Stomach (tissue), 9 donors: ENCODE data around the gene FCER1G. TPM values are rescaled to one million over a fixed set of nuclear protein-coding genes. Genes with fewer than 3 reads are reported as not detected.

Experiments used
- DNase-seq, 2 donors: peaks; one replicate each; pipeline versions ENCODE4 v3.0.0 to v3.0.0-alpha.2; 2013 to 2019
- H3K27ac ChIP-seq, 5 donors: fragments of 200-600 bp in 4 of 5; sonication (generic) in 4 of 5; one replicate each; pipeline ENCODE4 v1.5.1; 2013 to 2019; ENCODE audit warnings: mild to moderate bottlenecking in 1 of 5, moderate library complexity in 1 of 5
- H3K27me3 ChIP-seq, 3 donors: fragments of 200-600 bp; sonication (generic); one replicate each; pipeline ENCODE4 v1.5.1; 2017 to 2019; ENCODE audit warnings: mixed run types in 1 of 3
- H3K36me3 ChIP-seq, 4 donors: fragments of 200-600 bp; sonication (generic); 1 replicate in 3 of 4; 2 replicates in 1 of 4; pipeline ENCODE4 v1.5.1; 2016 to 2019
- H3K4me1 ChIP-seq, 4 donors: fragments of 200-600 bp; sonication (generic); one replicate each; pipeline ENCODE4 v1.5.1; 2016 to 2019
- H3K4me3 ChIP-seq, 4 donors: fragments of 200-600 bp; sonication (generic) in 3 of 4; one replicate each; pipeline ENCODE4 v1.5.1; 2016 to 2019; ENCODE audit warnings: mild to moderate bottlenecking in 1 of 4
- H3K9me3 ChIP-seq, 4 donors: fragments of 200-600 bp; sonication (generic); one replicate each; pipeline ENCODE4 v1.5.1; 2016 to 2019
- CTCF ChIP-seq, 7 experiments: fragments of 450-650 bp in 4 of 7; fragments of 200-600 bp in 3 of 7; sonication (generic) in 3 of 7; IDR thresholded peaks; one replicate each; pipeline ENCODE4 v1.5.1; 2016 to 2019; ENCODE audit warnings: antibody characterized with exemption in 7 of 7, control low read depth in 2 of 7, mild to moderate bottlenecking in 1 of 7
- EP300 ChIP-seq: sonication (generic); formaldehyde crosslinking; IDR thresholded peaks from one replicate; pipeline ENCODE4 v1.6.1; 2017; ENCODE audit warnings: antibody characterized with exemption
- POLR2A ChIP-seq, 4 donors: fragments of 450-650 bp; IDR thresholded peaks; one replicate each; pipeline ENCODE4 v1.6.1; 2016; ENCODE audit warnings: antibody characterized with exemption in 4 of 4, control low read depth in 2 of 4, mild to moderate bottlenecking in 1 of 4, moderate library complexity in 1 of 4
- POLR2AphosphoS5 ChIP-seq, 3 donors: sonication (generic); formaldehyde crosslinking; IDR thresholded peaks; one replicate each; pipeline ENCODE4 v1.6.1; 2016; ENCODE audit warnings: antibody characterized with exemption in 3 of 3
- WGBS, 5 donors: extraction: QIAGEN DNeasy Blood & Tissue Kit in 3 of 5; methylation state at CpG; one replicate each; pipeline versions ENCODE4 v1.1.5 to v1.1.7; 2013 to 2018; 5-methylcytosine and 5-hydroxymethylcytosine counted together
- intact Hi-C: fragments of 100-400 bp; cut with DNase I; formaldehyde crosslinking; loops from one replicate; pipeline ENCODE4 v1.15.1; 2023; ENCODE audit warnings: low total_unique reads
- polyA plus RNA-seq, 3 donors: library from polyadenylated mRNA; stranded (reverse); fragments of 200-250 nt; gene quantifications; one replicate each; pipeline ENCODE4 v1.2.3, GENCODE V29; 2013
- total RNA-seq, 5 donors: library from RNA; depleted of rRNA; stranded (reverse); fragments of >200 nt; gene quantifications; one replicate each; pipeline versions ENCODE4 v1.1.0 to v1.2.3, GENCODE V29; 2014 to 2016
- donor health status: healthy with polysubstance abuse.
- donor health status: Bipolar disorder and iron deficiency.
- donor health status: healthy.

The FCER1G gene
- total and polyA plus RNA-seq, 8 donors = 1.4 to 101 (median 27.0) TPM; not detected in 1

DNA sequence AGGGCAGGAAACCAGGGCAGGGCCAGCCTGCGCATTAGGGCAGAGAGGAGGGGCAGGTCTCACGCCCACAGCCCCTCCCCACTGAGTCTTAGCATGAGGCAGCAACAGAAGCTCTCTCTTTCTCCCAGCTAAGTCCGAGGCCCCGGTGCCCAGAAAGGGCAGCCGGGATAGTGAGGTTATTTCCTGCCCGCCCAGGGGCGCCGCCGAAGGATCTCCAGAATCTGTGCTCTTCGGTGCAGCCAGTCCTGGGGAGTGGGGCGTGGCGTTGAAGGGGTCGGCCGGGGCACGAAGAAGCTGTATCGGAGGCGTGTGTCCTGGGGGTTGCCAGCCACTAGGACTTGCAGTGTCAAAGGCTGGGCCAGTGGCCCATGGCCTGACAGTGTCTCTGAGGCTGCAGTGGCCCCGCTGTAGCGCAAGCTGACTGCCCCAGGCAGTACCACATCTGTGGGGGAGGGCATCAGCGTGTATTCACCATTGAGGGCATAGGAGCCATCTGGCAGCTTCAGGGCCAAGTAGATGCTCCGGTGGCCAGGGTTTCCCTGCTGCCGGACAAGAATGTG lies 24.1 kb upstream of the FCER1G start:
- peak in 1 of 2 donors; percentile 38 for DNase-seq
- Histone ChIP-seq H3K27ac (no peak overlapping the region), H3K4me1 (peaks cover 6 to 51% (median 19%) of the 10 kb centered on the region in 4 donors), H3K4me3 (no peak overlapping the region), H3K9me3 (no peaks in the 10 kb centered on the region), H3K36me3 (peaks cover 0 to 34% (median 20%) of the 10 kb centered on the region in 4 donors), H3K27me3 (no peaks in the 10 kb centered on the region)
- intact Hi-C loops = no loop called here
- TF ChIP-seq POLR2A (IDR thresholded peaks at IDR 0.05) = no peak
- peak in 1 of 3 donors; percentile 16 for TF ChIP-seq POLR2AphosphoS5 (IDR thresholded peaks at IDR 0.05)
- 52 to 67% (median 55%) methylated on average over 21 to 22 of the region's 22 CpGs for WGBS, 5 donors

- Histone ChIP-seq H3K27ac (no peak overlapping the region), H3K9me3 (no peaks in the 10 kb centered on the region), H3K36me3 (peaks cover 0 to 34% (median 20%) of the 10 kb centered on the region in 4 donors), H3K4me1 (peaks cover 6 to 53% (median 24%) of the 10 kb centered on the region in 4 donors), H3K4me3 (no peak overlapping the region), H3K27me3 (no peaks in the 10 kb centered on the region)
- DNase-seq = no peak
- 41 to 77% (median 66%) methylated on average over 7 to 8 of the region's 8 CpGs for WGBS, 5 donors
- intact Hi-C loops = no loop called here
- TF ChIP-seq POLR2A (IDR thresholded peaks at IDR 0.05) (no peak), POLR2AphosphoS5 (IDR thresholded peaks at IDR 0.05) (no peak), EP300 (no peak), CTCF (IDR thresholded peaks at IDR 0.05) (no peak)
These were observed 23.1 kb upstream of the FCER1G start for GRCh38 chr1:161191971-161192370.

GRCh38 chr1:161192476-161193465 lies 22.3 kb upstream of the FCER1G start:
- Histone ChIP-seq H3K4me1 (peaks cover 6 to 59% (median 29%) of the 10 kb centered on the region in 4 donors), H3K27ac (peak overlapping the region in 2 of 5 donors; percentile 35 to 37)

GRCh38 chr1:161193561-161194235 lies 21.4 kb upstream of the FCER1G start:
- TF ChIP-seq EP300 = no peak
- TF ChIP-seq POLR2AphosphoS5 (IDR thresholded peaks at IDR 0.05) = peak in 1 of 3 donors; percentile 5
- no peak for TF ChIP-seq POLR2A (IDR thresholded peaks at IDR 0.05)
- peak in 1 of 7 experiments; percentile 16 for TF ChIP-seq CTCF (IDR thresholded peaks at IDR 0.05)
- intact Hi-C loops = no loop called here
- 64 to 79% (median 77%) methylated on average over 13 to 21 of the region's 21 CpGs for WGBS, 5 donors
- Histone ChIP-seq H3K4me1 (peaks cover 6 to 69% (median 38%) of the 10 kb centered on the region in 4 donors), H3K36me3 (peaks cover 0 to 34% (median 20%) of the 10 kb centered on the region in 4 donors), H3K27me3 (peaks cover 0 to 8% (median 0%) of the 10 kb centered on the region in 3 donors), H3K9me3 (no peaks in the 10 kb centered on the region), H3K27ac (peak overlapping the region in 2 of 5 donors; percentile 35 to 37), H3K4me3 (peak overlapping the region in 2 of 4 donors; percentile 6 to 56)
- peak in 1 of 2 donors; percentile 57 for DNase-seq

More at GRCh38 chr1:161192476-161193465, 22.3 kb upstream of the FCER1G start:
- no peaks in the 10 kb centered on the region for H3K9me3 ChIP-seq
- WGBS, 5 donors = 38 to 57% (median 54%) methylated on average over 10 to 15 of the region's 15 CpGs
- peaks cover 0 to 34% (median 20%) of the 10 kb centered on the region in 4 donors for H3K36me3 ChIP-seq
- DNase-seq = peak; percentile 72 to 90
- H3K27me3 ChIP-seq = peaks cover 0 to 1% (median 0%) of the 10 kb centered on the region in 3 donors
- no peak for TF ChIP-seq POLR2A (IDR thresholded peaks at IDR 0.05)
- peak in 1 of 3 donors; percentile 35 for TF ChIP-seq POLR2AphosphoS5 (IDR thresholded peaks at IDR 0.05)
- TF ChIP-seq CTCF (IDR thresholded peaks at IDR 0.05) = peak in 5 of 7 experiments; percentile 66 to 90 (median 83)
- no peak for TF ChIP-seq EP300
- intact Hi-C loops = no loop called here
- peak overlapping the region in 2 of 4 donors; percentile 6 to 56 for H3K4me3 ChIP-seq
